Upper lobe of right lung (tissue), 1 donor: ENCODE data around the gene CALML4. TPM values are rescaled to one million over a fixed set of nuclear protein-coding genes. Genes with fewer than 3 reads are reported as not detected.
"Not testable (repeated sequence)": the region's sequence is repeated elsewhere in the genome, so short reads cannot be mapped to it uniquely, and the experiment has no call there.

ENCODE experiments used
- ATAC-seq: fragments of 200-7000 bp; cut with Tn5 transposase; one replicate; pipeline ENCODE4 v1.9.1; 2020; ENCODE audit warnings: mild to moderate bottlenecking, moderate library complexity
- DNase-seq: peaks from one replicate; pipeline ENCODE4 v3.0.0-alpha.2; 2020
- H3K27ac ChIP-seq: fragments of 200-600 bp; one replicate; pipeline ENCODE4 v1.8.0; 2022
- H3K27me3 ChIP-seq: fragments of 200-600 bp; one replicate; pipeline ENCODE4 v1.8.0; 2022; ENCODE audit warnings: mild to moderate bottlenecking
- H3K36me3 ChIP-seq: fragments of 200-600 bp; one replicate; pipeline ENCODE4 v1.8.0; 2022
- H3K4me1 ChIP-seq: fragments of 200-600 bp; one replicate; pipeline ENCODE4 v1.8.0; 2022
- H3K4me3 ChIP-seq: fragments of 200-600 bp; one replicate; pipeline ENCODE4 v1.8.0; 2022; ENCODE audit warnings: mild to moderate bottlenecking
- H3K9me3 ChIP-seq: fragments of 200-600 bp; one replicate; pipeline ENCODE4 v1.8.0; 2022
- intact Hi-C: fragments of 100-400 bp; cut with DNase I; formaldehyde crosslinking; loops from one replicate; pipeline ENCODE4 v1.11.0; 2022
- total RNA-seq: library from RNA; stranded (reverse); fragmentation: NEBNext Ultra II Directional; extraction: Animal tissue kit (Norgen Biotek cat#: 25700); gene quantifications from one replicate; pipeline ENCODE4 v1.2.1, GENCODE V29; 2021
- TF ChIP-seq, protein P1 (sequence below): fragments of 200-600 bp; IDR thresholded peaks from one replicate; pipeline ENCODE4 v1.8.0; 2022; ENCODE audit warnings: antibody characterized with exemption
- donor health status: DM: no; HTN: yes; CAD: no; lungs with severe emphysema.

CALML4 gene
- total RNA-seq, 1 donor from 2014 or later, result 4.5 TPM

DNA sequence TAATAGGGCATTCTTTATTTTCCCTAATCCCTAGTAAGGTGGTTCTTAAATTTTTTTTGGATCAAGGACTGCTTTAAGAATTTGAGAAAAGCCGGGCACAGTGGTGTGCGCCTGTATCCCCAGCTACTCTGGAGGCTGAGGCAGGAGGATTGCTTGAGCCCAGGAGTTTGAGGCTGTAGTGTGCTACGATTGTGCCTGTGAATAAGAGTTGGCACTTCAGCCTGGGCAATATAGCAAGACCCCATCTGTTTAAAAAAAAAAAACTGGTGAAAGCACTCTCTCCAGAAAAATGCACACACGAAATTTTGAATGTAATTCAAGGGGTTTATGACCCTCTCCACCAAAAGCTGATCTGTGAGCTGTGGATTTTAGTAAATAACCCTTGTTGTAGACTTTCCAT is 32.0 kb downstream of the CALML4 start:
- Histone ChIP-seq H3K27me3 (no peaks in the 10 kb centered on the region), H3K4me3 (no peak overlapping the region), H3K9me3 (no peaks in the 10 kb centered on the region), H3K27ac (no peak overlapping the region), H3K4me1 (no peaks in the 10 kb centered on the region), H3K36me3 (peaks cover 69% of the 10 kb centered on the region)
- ATAC-seq (no peak), DNase-seq (no peak)
- TF ChIP-seq, protein P1, sequence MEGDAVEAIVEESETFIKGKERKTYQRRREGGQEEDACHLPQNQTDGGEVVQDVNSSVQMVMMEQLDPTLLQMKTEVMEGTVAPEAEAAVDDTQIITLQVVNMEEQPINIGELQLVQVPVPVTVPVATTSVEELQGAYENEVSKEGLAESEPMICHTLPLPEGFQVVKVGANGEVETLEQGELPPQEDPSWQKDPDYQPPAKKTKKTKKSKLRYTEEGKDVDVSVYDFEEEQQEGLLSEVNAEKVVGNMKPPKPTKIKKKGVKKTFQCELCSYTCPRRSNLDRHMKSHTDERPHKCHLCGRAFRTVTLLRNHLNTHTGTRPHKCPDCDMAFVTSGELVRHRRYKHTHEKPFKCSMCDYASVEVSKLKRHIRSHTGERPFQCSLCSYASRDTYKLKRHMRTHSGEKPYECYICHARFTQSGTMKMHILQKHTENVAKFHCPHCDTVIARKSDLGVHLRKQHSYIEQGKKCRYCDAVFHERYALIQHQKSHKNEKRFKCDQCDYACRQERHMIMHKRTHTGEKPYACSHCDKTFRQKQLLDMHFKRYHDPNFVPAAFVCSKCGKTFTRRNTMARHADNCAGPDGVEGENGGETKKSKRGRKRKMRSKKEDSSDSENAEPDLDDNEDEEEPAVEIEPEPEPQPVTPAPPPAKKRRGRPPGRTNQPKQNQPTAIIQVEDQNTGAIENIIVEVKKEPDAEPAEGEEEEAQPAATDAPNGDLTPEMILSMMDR, result no peak
- intact Hi-C loops, result no loop called here

DNA sequence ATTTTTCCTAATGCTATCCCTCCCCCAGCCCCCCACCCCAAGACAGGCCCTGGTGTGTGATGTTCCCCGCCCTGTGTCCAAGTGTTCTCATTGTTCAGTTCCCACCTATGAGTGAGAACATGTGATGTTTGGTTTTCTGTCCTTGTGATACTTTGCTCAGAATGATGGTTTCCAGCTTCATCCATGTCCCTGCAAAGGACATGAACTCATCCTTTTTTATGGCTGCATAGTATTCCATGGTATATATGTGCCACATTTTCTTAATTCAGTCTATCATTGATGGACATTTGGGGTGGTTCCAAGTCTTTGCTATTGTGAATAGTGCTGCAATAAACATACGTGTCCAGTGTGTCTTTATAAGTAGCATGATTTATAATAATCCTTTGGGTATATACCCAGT is 33.1 kb downstream of the CALML4 start:
- ATAC-seq, H3K4me1 ChIP-seq, H3K9me3 ChIP-seq, H3K27me3 ChIP-seq, H3K27ac ChIP-seq, H3K4me3 ChIP-seq, DNase-seq, intact Hi-C loops: not testable (repeated sequence)
- peaks cover 60% of the 10 kb centered on the region for H3K36me3 ChIP-seq

DNA sequence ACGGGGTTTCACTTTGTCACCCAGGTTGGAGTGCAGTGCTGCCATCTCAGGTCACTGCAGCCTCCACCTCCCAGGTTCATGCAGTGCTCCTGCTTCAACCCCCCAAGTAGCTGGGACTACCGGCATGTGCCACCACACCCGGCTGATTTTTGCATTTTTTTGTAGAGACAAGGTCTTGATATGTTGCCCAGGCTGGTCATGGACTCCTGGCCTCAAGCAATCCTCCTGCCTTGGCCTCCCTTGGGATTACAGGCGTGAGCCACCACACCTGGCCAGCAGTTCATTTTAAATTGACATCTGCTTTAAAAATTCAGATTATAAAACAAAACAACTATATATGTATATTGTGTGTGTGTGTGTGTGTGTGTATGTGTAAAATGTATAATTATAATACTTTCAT is 38.3 kb downstream of the CALML4 start:
- intact Hi-C loops, result no loop called here
- no peaks in the 10 kb centered on the region for H3K27me3 ChIP-seq
- H3K9me3 ChIP-seq, result no peaks in the 10 kb centered on the region
- H3K4me3 ChIP-seq, result no peak overlapping the region
- no peak for DNase-seq
- no peak for ATAC-seq
- TF ChIP-seq, protein P1, result no peak
- no peak overlapping the region for H3K27ac ChIP-seq
- peaks cover 61% of the 10 kb centered on the region for H3K36me3 ChIP-seq
- no peaks in the 10 kb centered on the region for H3K4me1 ChIP-seq

DNA sequence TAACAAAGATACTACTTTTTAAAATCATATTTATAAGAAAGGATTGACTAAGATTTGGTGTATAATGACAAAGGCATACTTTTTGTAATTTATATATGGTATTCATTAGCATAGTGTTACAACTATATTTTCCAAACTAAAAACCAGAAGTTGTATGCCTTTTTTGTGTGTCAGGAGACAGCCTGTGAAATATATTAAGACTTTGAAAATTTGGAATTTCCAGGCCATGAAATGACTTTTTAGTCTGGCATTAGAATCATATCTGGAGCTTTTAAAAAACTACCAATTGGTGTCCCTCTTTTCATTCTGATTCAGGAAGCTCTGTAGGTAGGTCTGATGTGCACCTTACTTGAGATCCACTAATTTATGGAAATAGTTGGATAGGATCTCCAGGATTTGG is 41.9 kb downstream of the CALML4 start:
- DNase-seq (no peak), ATAC-seq (no peak)
- TF ChIP-seq, protein P1, result no peak
- no peak overlapping the region for H3K27ac ChIP-seq
- H3K4me3 ChIP-seq, result no peak overlapping the region
- intact Hi-C loops, result no loop called here
- H3K36me3 ChIP-seq, result peaks cover 65% of the 10 kb centered on the region
- no peaks in the 10 kb centered on the region for H3K9me3 ChIP-seq
- H3K4me1 ChIP-seq, result no peaks in the 10 kb centered on the region
- H3K27me3 ChIP-seq, result no peaks in the 10 kb centered on the region

DNA sequence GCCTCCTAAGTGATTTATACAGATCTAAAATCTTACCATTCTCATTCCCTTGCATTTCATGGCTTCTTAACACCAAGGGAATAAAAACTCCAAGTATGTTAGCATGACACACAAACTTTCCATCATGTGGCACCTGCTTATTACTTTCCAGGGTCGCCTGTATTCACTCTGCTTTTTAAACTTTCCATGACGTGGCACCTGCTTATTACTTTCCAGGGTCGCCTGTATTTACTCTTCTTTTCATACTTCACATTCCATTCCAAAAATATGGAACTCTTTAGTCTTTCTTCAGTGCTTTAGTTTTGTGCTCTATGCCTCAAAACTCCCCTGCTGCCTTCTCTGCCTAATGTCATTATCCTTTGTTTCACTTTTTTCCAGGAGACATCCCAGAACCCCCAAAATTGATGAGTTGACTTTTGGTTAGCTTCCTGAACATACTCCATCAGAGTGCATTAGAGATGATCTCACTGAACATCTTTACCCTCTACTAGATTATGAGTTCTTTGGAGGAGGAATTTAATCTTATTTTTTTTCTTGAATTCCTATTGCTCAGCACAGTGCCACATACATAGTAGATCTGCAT is 47.0 kb downstream of the CALML4 start:
- no peak overlapping the region for H3K27ac ChIP-seq
- H3K4me1 ChIP-seq, result no peaks in the 10 kb centered on the region
- TF ChIP-seq, protein P1, result no peak
- no peak for ATAC-seq
- peaks cover 50% of the 10 kb centered on the region for H3K36me3 ChIP-seq
- no peak for DNase-seq
- no peak overlapping the region for H3K4me3 ChIP-seq
- H3K9me3 ChIP-seq, result no peaks in the 10 kb centered on the region
- intact Hi-C loops, result loop anchor here (5.0 kb wide), 1 partner anchor 296 kb away; no protein-coding TSS in a partner anchor
- no peaks in the 10 kb centered on the region for H3K27me3 ChIP-seq

DNA sequence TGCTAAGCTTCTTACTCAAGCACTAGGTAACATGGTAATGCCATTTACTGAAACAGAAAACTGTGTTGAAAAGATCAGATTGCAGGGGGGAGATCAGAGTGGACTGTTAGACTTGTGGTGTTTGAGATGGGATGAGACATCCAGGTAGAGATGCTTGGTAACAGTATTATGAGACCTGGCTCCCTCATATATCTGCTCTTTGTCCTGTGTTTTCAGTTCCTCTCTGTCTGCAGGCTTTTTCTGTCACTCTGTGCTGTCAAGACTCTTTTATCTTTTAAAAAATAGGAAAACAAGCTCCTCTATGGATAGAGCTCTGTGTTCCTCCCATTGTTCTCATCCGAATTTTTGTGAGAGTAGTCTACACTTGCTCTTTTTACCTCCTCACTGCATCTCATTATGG is 48.1 kb downstream of the CALML4 start:
- TF ChIP-seq, protein P1, result no peak
- Histone ChIP-seq H3K36me3 (peaks cover 41% of the 10 kb centered on the region), H3K27me3 (no peaks in the 10 kb centered on the region), H3K27ac (no peak overlapping the region), H3K9me3 (no peaks in the 10 kb centered on the region), H3K4me3 (no peak overlapping the region), H3K4me1 (no peaks in the 10 kb centered on the region)
- ATAC-seq (no peak), DNase-seq (no peak)
- intact Hi-C loops, result loop anchor here (5.0 kb wide), 1 partner anchor 295 kb away; no protein-coding TSS in a partner anchor
